ENCODE measurements around the gene WNK1. TPM values are rescaled to one million over a fixed set of nuclear protein-coding genes. Genes with fewer than 3 reads are reported as not detected.
"Not testable (repeated sequence)": the region's sequence is repeated elsewhere in the genome, so short reads cannot be mapped to it uniquely, and the experiment has no call there.

WNK1 gene
- total RNA-seq, 1 donor from 2014 or later: 170 TPM

GRCh38 chr12:911191-911826, 158.9 kb downstream of the WNK1 start:
- DNase-seq (ENCODE audit: low spot score): no peak

GRCh38 chr12:912466-913235, 160.3 kb downstream of the WNK1 start:
- no peak for DNase-seq (ENCODE audit: low spot score)

- no peak for DNase-seq (ENCODE audit: low spot score)
These were observed 161.7 kb downstream of the WNK1 start for GRCh38 chr12:913919-914698.

GRCh38 chr12:915090-915489, 162.7 kb downstream of the WNK1 start:
- DNase-seq (ENCODE audit: low spot score): no peak

- no peak for DNase-seq (ENCODE audit: low spot score)
These were observed 163.9 kb downstream of the WNK1 start for GRCh38 chr12:916240-916639.

GRCh38 chr12:916712-917445, 164.5 kb downstream of the WNK1 start:
- no peak for DNase-seq (ENCODE audit: low spot score)

GRCh38 chr12:920676-921075, 168.3 kb downstream of the WNK1 start:
- DNase-seq (ENCODE audit: low spot score): no peak

- no peak for DNase-seq (ENCODE audit: low spot score)
These were observed 169.9 kb downstream of the WNK1 start for GRCh38 chr12:922285-922684.

GRCh38 chr12:926641-927040, 174.3 kb downstream of the WNK1 start:
- DNase-seq (ENCODE audit: low spot score): no peak

- no peak for DNase-seq (ENCODE audit: low spot score)
These were observed 178.7 kb downstream of the WNK1 start for GRCh38 chr12:931060-931459.

- DNase-seq (ENCODE audit: low spot score): no peak
These were observed 179.2 kb downstream of the WNK1 start for GRCh38 chr12:931591-931990.

GRCh38 chr12:935891-936290, 183.5 kb downstream of the WNK1 start:
- DNase-seq (ENCODE audit: low spot score): not testable (repeated sequence)

- no peak for DNase-seq (ENCODE audit: low spot score)
These were observed 184.3 kb downstream of the WNK1 start for GRCh38 chr12:936377-937345.

GRCh38 chr12:938810-939209, 186.4 kb downstream of the WNK1 start:
- DNase-seq (ENCODE audit: low spot score): no peak

- no peak for DNase-seq (ENCODE audit: low spot score)
These were observed 190.7 kb downstream of the WNK1 start for GRCh38 chr12:943051-943450.

- DNase-seq (ENCODE audit: low spot score): no peak
These were observed 191.8 kb downstream of the WNK1 start for GRCh38 chr12:944211-944610.

- no peak for DNase-seq (ENCODE audit: low spot score)
These were observed 193.8 kb downstream of the WNK1 start for GRCh38 chr12:946212-946611.

- no peak for DNase-seq (ENCODE audit: low spot score)
These were observed 194.3 kb downstream of the WNK1 start for GRCh38 chr12:946631-947030.

GRCh38 chr12:948238-948637, 195.9 kb downstream of the WNK1 start:
- no peak for DNase-seq (ENCODE audit: low spot score)

- DNase-seq (ENCODE audit: low spot score): peak; percentile 98
These were observed 197.2 kb downstream of the WNK1 start, which contains the start of gene RAD52 for GRCh38 chr12:949453-950191. Gene RAD52, minus strand, starts transcription at chr12:949694. Its CDS starts 16,636 bp downstream, at chr12:933058.
